Activated T-cell treated with anti-CD3 and anti-CD28 coated beads, Interleukin-2, amount 50 U/mL, for 72 hours (primary cell): ENCODE results near the gene FHL1. TPM values are rescaled to one million over a fixed set of nuclear protein-coding genes. Genes with fewer than 3 reads are reported as not detected.

Experiments
- total RNA-seq, 2 donors: library from RNA; stranded (reverse); gene quantifications; one replicate each; pipeline ENCODE4 v1.2.3, GENCODE V29; 2022

Gene FHL1
- total RNA-seq, 2 donors from 2014 or later, result 15.7 to 18.7 TPM

Other genes with a start within 250 kb of the FHL1 start
- gene MMGT1, start 173.5 kb upstream of the FHL1 start, total RNA-seq, result 10 to 100 TPM; 20.1 to 21.7 TPM
- 10 to 100 TPM; 11.4 to 12.2 TPM for gene SLC9A6, start 162.1 kb upstream of the FHL1 start, total RNA-seq
- gene MAP7D3, start 103.9 kb downstream of the FHL1 start, total RNA-seq, result 10 to 100 TPM; 11.3 to 11.8 TPM
- gene ADGRG4, start 153.4 kb downstream of the FHL1 start, total RNA-seq, result not detected